Stomach (tissue), 4 donors: ENCODE results near the gene ASMTL.

Source experiments
- CTCF ChIP-seq, 7 experiments: fragments of 450-650 bp in 4 of 7; fragments of 200-600 bp in 3 of 7; sonication (generic) in 3 of 7; IDR thresholded peaks; one replicate each; pipeline ENCODE4 v1.5.1; 2016 to 2019; ENCODE audit warnings: antibody characterized with exemption in 7 of 7, control low read depth in 2 of 7, mild to moderate bottlenecking in 1 of 7
- POLR2A ChIP-seq, 4 donors: fragments of 450-650 bp; IDR thresholded peaks; one replicate each; pipeline ENCODE4 v1.6.1; 2016; ENCODE audit warnings: antibody characterized with exemption in 4 of 4, control low read depth in 2 of 4, mild to moderate bottlenecking in 1 of 4, moderate library complexity in 1 of 4
- POLR2AphosphoS5 ChIP-seq, 3 donors: sonication (generic); formaldehyde crosslinking; IDR thresholded peaks; one replicate each; pipeline ENCODE4 v1.6.1; 2016; ENCODE audit warnings: antibody characterized with exemption in 3 of 3

GRCh38 chrX:1400049-1400448, 52.7 kb downstream of the ASMTL start:
- no peak for TF ChIP-seq CTCF (IDR thresholded peaks at IDR 0.05)
- TF ChIP-seq POLR2AphosphoS5 (IDR thresholded peaks at IDR 0.05): no peak
- no peak for TF ChIP-seq POLR2A (IDR thresholded peaks at IDR 0.05)
